H9 (cell line): Measurements from ENCODE around the gene SUSD2. TPM values are rescaled to one million over a fixed set of nuclear protein-coding genes. Genes with fewer than 3 reads are reported as not detected.

ENCODE experiments used
- DNase-seq: peaks from one replicate; pipeline ENCODE4 v3.0.0-alpha.2; 2017
- H2AFZ ChIP-seq: one replicate; pipeline ENCODE4 v1.6.1; 2013; ENCODE audit warnings: mild to moderate bottlenecking, low read length, control low read depth, moderate library complexity
- H2AK5ac ChIP-seq: 2 replicates; pipeline ENCODE4 v1.6.1; 2013; ENCODE audit warnings: low read length, control low read depth, mixed read lengths; ENCODE audit not compliant: insufficient read length
- H2BK120ac ChIP-seq: one replicate; pipeline ENCODE4 v1.6.1; 2013; ENCODE audit warnings: low read depth, mild to moderate bottlenecking, low read length, control low read depth, inconsistent platforms; ENCODE audit not compliant: poor library complexity, severe bottlenecking
- H2BK12ac ChIP-seq: 2 replicates; pipeline ENCODE4 v1.6.1; 2013; ENCODE audit warnings: low read length, control low read depth, mixed read lengths, low read depth; ENCODE audit not compliant: insufficient read length
- H2BK15ac ChIP-seq: 2 replicates; pipeline ENCODE4 v1.6.1; 2013; ENCODE audit warnings: low read depth, low read length, control low read depth
- H2BK20ac ChIP-seq: one replicate; pipeline ENCODE4 v1.6.1; 2013; ENCODE audit warnings: low read depth, mild to moderate bottlenecking, low read length, control low read depth, inconsistent platforms; ENCODE audit not compliant: poor library complexity, severe bottlenecking
- H2BK5ac ChIP-seq: 2 replicates; pipeline ENCODE4 v1.6.1; 2013; ENCODE audit warnings: low read length, control low read depth, mixed read lengths; ENCODE audit not compliant: insufficient read length
- H3K14ac ChIP-seq: 2 replicates; pipeline ENCODE4 v1.6.1; 2013; ENCODE audit warnings: low read length, control low read depth; ENCODE audit not compliant: insufficient read depth
- H3K18ac ChIP-seq: 2 replicates; pipeline ENCODE4 v1.6.1; 2013; ENCODE audit warnings: low read depth, mild to moderate bottlenecking, mixed read lengths, low read length, control low read depth; ENCODE audit not compliant: insufficient read length
- H3K23ac ChIP-seq: 2 replicates; pipeline ENCODE4 v1.6.1; 2013; ENCODE audit warnings: low read length, control low read depth, mixed read lengths, low read depth; ENCODE audit not compliant: insufficient read length
- H3K23me2 ChIP-seq: 2 replicates; pipeline ENCODE4 v1.6.1; 2013; ENCODE audit warnings: low read depth, mild to moderate bottlenecking, mixed read lengths, low read length, control low read depth; ENCODE audit not compliant: insufficient read length, poor library complexity, severe bottlenecking
- H3K27ac ChIP-seq: 2 replicates; pipeline ENCODE4 v1.5.1; 2013; ENCODE audit warnings: low read length, control low read depth, mixed read lengths, low read depth; ENCODE audit not compliant: insufficient read length
- H3K27me3 ChIP-seq: 2 replicates; pipeline ENCODE4 v1.6.1; 2013; ENCODE audit warnings: low read length, control low read depth, inconsistent platforms; ENCODE audit not compliant: insufficient read depth
- H3K4ac ChIP-seq: 2 replicates; pipeline ENCODE4 v1.6.1; 2013; ENCODE audit warnings: low read depth, mild to moderate bottlenecking, control low read depth, inconsistent platforms, low read length, moderate library complexity
- H3K4me1 ChIP-seq: 2 replicates; pipeline ENCODE4 v1.6.1; 2013; ENCODE audit warnings: low read length, control low read depth, inconsistent platforms; ENCODE audit not compliant: insufficient read depth
- H3K4me2 ChIP-seq: 2 replicates; pipeline ENCODE4 v1.6.1; 2013; ENCODE audit warnings: low read length, control low read depth, mixed read lengths; ENCODE audit not compliant: insufficient read length, insufficient read depth
- H3K56ac ChIP-seq: 2 replicates; pipeline ENCODE4 v1.6.1; 2013; ENCODE audit warnings: low read depth, mild to moderate bottlenecking, mixed read lengths, low read length, control low read depth; ENCODE audit not compliant: insufficient read length
- H3K79me1 ChIP-seq: 2 replicates; pipeline ENCODE4 v1.6.1; 2013; ENCODE audit warnings: low read depth, mild to moderate bottlenecking, moderate library complexity, low read length, control low read depth, inconsistent platforms; ENCODE audit not compliant: insufficient read depth, poor library complexity, severe bottlenecking
- H3K79me2 ChIP-seq: 2 replicates; pipeline ENCODE4 v1.6.1; 2013; ENCODE audit warnings: low read length, control low read depth, inconsistent platforms; ENCODE audit not compliant: insufficient read depth
- H3K9ac ChIP-seq: 2 replicates; pipeline ENCODE4 v1.6.1; 2013; ENCODE audit warnings: low read length, control low read depth, mixed read lengths; ENCODE audit not compliant: insufficient read length; ENCODE audit errors: extremely low read depth
- H3K9me3 ChIP-seq: one replicate; pipeline ENCODE4 v1.6.1; 2013; ENCODE audit warnings: low read depth, low read length, inconsistent platforms; ENCODE audit not compliant: control insufficient read depth
- H3T11ph ChIP-seq: one replicate; pipeline ENCODE4 v1.6.1; 2013; ENCODE audit warnings: mild to moderate bottlenecking, low read length, control low read depth, inconsistent platforms
- H4K20me1 ChIP-seq: one replicate; pipeline ENCODE4 v1.6.1; 2013; ENCODE audit not compliant: control insufficient read depth, insufficient read length, insufficient read depth
- H4K5ac ChIP-seq: 2 replicates; pipeline ENCODE4 v1.6.1; 2013; ENCODE audit warnings: low read depth, mild to moderate bottlenecking, mixed read lengths, low read length, control low read depth; ENCODE audit not compliant: insufficient read length
- H4K8ac ChIP-seq: replicated peaks from 2 replicates; pipeline ENCODE4 v1.6.1; 2013; ENCODE audit warnings: low read length, control low read depth, mixed read lengths, low read depth; ENCODE audit not compliant: insufficient read length
- H4K91ac ChIP-seq: 2 replicates; pipeline ENCODE4 v1.6.1; 2013; ENCODE audit warnings: low read depth, mild to moderate bottlenecking, moderate library complexity, mixed read lengths, low read length, control low read depth; ENCODE audit not compliant: insufficient read length
- H3K27ac Mint-ChIP-seq, 3 experiments: 2 replicates in 2 of 3; 3 replicates in 1 of 3; pipeline ENCODE4 v1.8.0; 2020 to 2021; ENCODE audit warnings: mixed read lengths in 3 of 3, mild to moderate bottlenecking in 1 of 3, moderate library complexity in 1 of 3
- H3K27me3 Mint-ChIP-seq: 2 replicates; pipeline ENCODE4 v1.8.0; 2021; ENCODE audit warnings: low read depth, mild to moderate bottlenecking, moderate library complexity, mixed read lengths
- H3K36me3 Mint-ChIP-seq, 3 experiments: 2 replicates in 2 of 3; 3 replicates in 1 of 3; pipeline ENCODE4 v1.8.0; 2020 to 2021; ENCODE audit warnings: low read depth in 3 of 3, mixed read lengths in 3 of 3; ENCODE audit not compliant: insufficient read depth in 1 of 3
- H3K4me1 Mint-ChIP-seq, 2 experiments: 2 replicates each; pipeline ENCODE4 v1.8.0; 2020; ENCODE audit warnings: mixed read lengths in 2 of 2
- H3K4me3 Mint-ChIP-seq, 2 experiments: 2 replicates in 1 of 2; 3 replicates in 1 of 2; pipeline ENCODE4 v1.8.0; 2020 to 2021; ENCODE audit warnings: mild to moderate bottlenecking in 2 of 2, mixed read lengths in 2 of 2, moderate library complexity in 1 of 2
- H3K9me3 Mint-ChIP-seq, 2 experiments: 2 replicates in 1 of 2; 3 replicates in 1 of 2; pipeline ENCODE4 v1.8.0; 2020; ENCODE audit warnings: mild to moderate bottlenecking in 2 of 2, mixed read lengths in 2 of 2, moderate library complexity in 1 of 2
- WGBS: extraction: QIAGEN DNeasy Blood & Tissue Kit; methylation state at CpG from one replicate; pipeline ENCODE4 v1.1.7; 2013; ENCODE audit warnings: missing lambda C conversion rate, low lambda C conversion rate, mixed read lengths; ENCODE audit not compliant: insufficient read length; ENCODE audit errors: extremely low coverage; 5-methylcytosine and 5-hydroxymethylcytosine counted together
- total RNA-seq: library from RNA; stranded (reverse); gene quantifications from 2 replicates; pipeline ENCODE4 v1.2.1, GENCODE V29; 2021
- TF ChIP-seq, protein P1 (sequence below): fragments of 200-600 bp; sonication (generic); conservative IDR thresholded peaks from 3 replicates; pipeline ENCODE4 v1.8.0; 2021; ENCODE audit warnings: antibody characterized with exemption, mild to moderate bottlenecking

SUSD2 gene
- total RNA-seq, 1 experiment from 2014 or later = 4.2 TPM

- DNase-seq = no peak
- Histone ChIP-seq H3K4me1 (no peaks in the 10 kb centered on the region; the same call in 1 of the 2 replicates), H3K27me3 (no peaks in the 10 kb centered on the region), H3K18ac (no peak overlapping the region), H3K14ac (no peak overlapping the region), H2AK5ac (no peak overlapping the region), H3K27ac (peak overlapping the region; percentile 12), H3K79me1 (no peaks in the 10 kb centered on the region), H3T11ph (no peak overlapping the region), H3K79me2 (no peaks in the 10 kb centered on the region), H4K91ac (no peak overlapping the region), H3K56ac (no peak overlapping the region), H3K4ac (no peak overlapping the region), H4K5ac (no peak overlapping the region), H2BK12ac (no peak overlapping the region), H3K23me2 (no peaks in the 10 kb centered on the region), H2BK120ac (no peak overlapping the region), H2BK5ac (no peak overlapping the region), H4K8ac (no peak overlapping the region), H3K4me2 (no peak overlapping the region), H2AFZ (no peak overlapping the region), H3K9ac (no peak overlapping the region), H2BK15ac (no peak overlapping the region), H4K20me1 (no peaks in the 10 kb centered on the region), H2BK20ac (no peak overlapping the region), H3K9me3 (no peaks in the 10 kb centered on the region), H3K23ac (no peak overlapping the region)
- TF ChIP-seq, protein P1, sequence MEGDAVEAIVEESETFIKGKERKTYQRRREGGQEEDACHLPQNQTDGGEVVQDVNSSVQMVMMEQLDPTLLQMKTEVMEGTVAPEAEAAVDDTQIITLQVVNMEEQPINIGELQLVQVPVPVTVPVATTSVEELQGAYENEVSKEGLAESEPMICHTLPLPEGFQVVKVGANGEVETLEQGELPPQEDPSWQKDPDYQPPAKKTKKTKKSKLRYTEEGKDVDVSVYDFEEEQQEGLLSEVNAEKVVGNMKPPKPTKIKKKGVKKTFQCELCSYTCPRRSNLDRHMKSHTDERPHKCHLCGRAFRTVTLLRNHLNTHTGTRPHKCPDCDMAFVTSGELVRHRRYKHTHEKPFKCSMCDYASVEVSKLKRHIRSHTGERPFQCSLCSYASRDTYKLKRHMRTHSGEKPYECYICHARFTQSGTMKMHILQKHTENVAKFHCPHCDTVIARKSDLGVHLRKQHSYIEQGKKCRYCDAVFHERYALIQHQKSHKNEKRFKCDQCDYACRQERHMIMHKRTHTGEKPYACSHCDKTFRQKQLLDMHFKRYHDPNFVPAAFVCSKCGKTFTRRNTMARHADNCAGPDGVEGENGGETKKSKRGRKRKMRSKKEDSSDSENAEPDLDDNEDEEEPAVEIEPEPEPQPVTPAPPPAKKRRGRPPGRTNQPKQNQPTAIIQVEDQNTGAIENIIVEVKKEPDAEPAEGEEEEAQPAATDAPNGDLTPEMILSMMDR = no peak
- Mint-ChIP-seq H3K36me3 (peaks cover 0 to 23% (median 8%) of the 10 kb centered on the region in 3 experiments; a peak in 4 of 7 replicates), H3K4me1 (peaks cover 37 to 45% of the 10 kb centered on the region in 2 experiments), H3K4me3 (peak overlapping the region in 1 of 2 experiments; percentile 1; a peak in 1 of 5 replicates), H3K27ac (peak overlapping the region; percentile 59 to 96 (median 89); a peak in 6 of 7 replicates), H3K9me3 (peaks cover 16 to 21% of the 10 kb centered on the region in 2 experiments), H3K27me3 (no peaks in the 10 kb centered on the region)
- no CpG with 5 or more reads among the region's 8 CpGs for WGBS
These were observed 26.2 kb downstream of the SUSD2 start for GRCh38 chr22:24207264-24208011.
